ENCODE results near the gene SLC29A4.

DNA sequence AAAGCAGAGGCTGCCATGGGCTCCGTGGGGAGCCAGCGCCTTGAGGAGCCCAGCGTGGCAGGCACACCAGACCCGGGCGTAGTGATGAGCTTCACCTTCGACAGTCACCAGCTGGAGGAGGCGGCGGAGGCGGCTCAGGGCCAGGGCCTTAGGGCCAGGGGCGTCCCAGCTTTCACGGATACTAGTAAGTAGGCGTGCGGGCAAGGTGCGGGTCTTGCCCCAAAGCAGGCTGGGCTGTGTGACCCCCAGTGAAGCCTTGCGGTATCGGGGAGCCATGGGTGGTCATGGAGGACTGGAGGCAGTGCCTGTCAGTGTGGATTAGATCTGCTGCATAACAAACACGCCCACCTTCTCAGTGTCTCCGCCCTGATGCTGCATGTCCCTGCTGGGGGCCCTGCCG is 5.1 kb downstream of the SLC29A4 start:
- TF ChIP-seq, protein P1, sequence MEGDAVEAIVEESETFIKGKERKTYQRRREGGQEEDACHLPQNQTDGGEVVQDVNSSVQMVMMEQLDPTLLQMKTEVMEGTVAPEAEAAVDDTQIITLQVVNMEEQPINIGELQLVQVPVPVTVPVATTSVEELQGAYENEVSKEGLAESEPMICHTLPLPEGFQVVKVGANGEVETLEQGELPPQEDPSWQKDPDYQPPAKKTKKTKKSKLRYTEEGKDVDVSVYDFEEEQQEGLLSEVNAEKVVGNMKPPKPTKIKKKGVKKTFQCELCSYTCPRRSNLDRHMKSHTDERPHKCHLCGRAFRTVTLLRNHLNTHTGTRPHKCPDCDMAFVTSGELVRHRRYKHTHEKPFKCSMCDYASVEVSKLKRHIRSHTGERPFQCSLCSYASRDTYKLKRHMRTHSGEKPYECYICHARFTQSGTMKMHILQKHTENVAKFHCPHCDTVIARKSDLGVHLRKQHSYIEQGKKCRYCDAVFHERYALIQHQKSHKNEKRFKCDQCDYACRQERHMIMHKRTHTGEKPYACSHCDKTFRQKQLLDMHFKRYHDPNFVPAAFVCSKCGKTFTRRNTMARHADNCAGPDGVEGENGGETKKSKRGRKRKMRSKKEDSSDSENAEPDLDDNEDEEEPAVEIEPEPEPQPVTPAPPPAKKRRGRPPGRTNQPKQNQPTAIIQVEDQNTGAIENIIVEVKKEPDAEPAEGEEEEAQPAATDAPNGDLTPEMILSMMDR (IDR thresholded peaks at IDR 0.05) = no peak
- no peak for TF ChIP-seq POLR2AphosphoS5 (IDR thresholded peaks at IDR 0.05; ENCODE audit: low read depth, low read length)
